GM21515 (cell line): Measurements from ENCODE around the gene GDF11.
A peak's percentile ranks its signal among the peaks of the same experiment; 100 is the strongest.

Source experiments
- ATAC-seq: cut with Tn5 transposase; IDR thresholded peaks from one replicate; pipeline ENCODE4 v1.9.1; 2021; ENCODE audit not compliant: unreplicated experiment

The GDF11 gene

GRCh38 chr12:55706568-55707218 lies 36.2 kb upstream of the GDF11 start:
- no peak for ATAC-seq

GRCh38 chr12:55707219-55707671 lies 35.7 kb upstream of the GDF11 start:
- ATAC-seq, result no peak

DNA sequence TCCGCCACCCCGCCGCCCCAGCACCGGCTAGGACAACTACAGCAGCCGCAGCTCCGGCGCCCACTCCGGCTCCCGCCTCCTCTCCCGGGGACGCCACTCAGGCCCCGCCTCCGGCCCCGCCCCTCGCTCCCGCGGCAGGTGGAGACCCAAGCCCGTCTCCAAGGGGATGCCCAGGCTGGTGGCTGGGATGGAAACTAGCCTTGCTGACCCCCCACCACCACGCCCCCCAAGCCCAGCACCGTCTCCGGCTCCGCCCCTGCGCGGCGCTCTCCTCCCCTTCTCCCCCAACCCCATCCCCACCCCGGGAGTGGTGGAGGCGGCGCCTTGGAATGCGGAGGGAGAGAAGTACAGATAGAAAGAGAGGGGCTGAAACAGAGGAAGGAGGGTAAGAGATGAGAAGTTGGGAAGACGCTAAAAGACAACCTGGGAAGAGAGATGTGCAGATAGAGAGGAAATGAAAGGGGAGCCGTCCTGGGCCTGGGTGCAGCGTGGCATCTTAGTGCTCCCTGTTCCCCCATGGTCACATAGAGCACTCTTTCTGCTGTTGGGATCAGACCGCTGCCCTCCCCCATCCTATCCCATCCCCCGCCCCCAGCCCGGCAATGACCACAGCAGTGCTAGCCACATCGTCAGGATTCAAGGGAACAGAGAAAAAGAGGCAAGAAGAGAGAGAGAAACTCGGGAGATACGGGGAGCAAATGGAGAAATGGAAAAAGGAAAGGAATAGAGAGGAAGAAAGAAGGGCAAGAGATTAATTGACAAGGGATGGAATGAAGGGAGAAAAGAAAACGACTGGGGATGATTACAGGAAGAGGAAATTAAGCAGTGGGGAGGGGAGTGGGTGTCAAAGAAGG lies 34.9 kb upstream of the GDF11 start, which contains the start of gene ITGA7:
Gene ITGA7 (minus strand): TSS at position 64 of the 854 bp plus-strand sequence. CDS start 222 bp downstream, outside the sequence.
- peak; percentile 54 for ATAC-seq

DNA sequence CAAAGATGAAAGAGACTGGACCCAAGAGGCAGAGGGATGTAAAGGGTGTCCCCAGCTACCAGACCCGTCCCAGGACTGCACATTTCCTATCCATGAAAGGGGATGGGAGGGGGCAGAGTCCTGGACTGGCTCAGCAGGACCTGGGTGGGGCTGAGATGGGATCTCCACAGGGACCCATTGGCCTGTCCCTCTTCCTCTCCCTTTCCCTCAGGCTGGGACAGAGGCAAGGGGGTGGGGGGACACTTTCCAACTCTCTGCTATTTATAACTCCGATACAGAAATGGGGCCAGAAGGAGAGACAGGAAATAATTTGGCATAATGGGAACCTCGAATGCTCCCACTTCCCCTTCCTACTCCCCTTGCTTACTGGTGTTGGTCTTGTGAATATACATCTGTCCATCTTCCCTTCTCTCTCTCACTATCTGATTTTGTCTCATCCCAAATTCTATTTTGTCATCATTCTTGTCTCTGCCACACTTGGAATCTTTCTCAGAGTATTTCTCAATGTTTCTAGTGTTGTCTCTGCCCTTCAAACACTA lies 34.2 kb upstream of the GDF11 start:
- no peak for ATAC-seq

- no peak for ATAC-seq
These were observed 31.0 kb upstream of the GDF11 start for GRCh38 chr12:55711786-55712553.

- ATAC-seq, result no peak
These were observed 30.1 kb upstream of the GDF11 start for GRCh38 chr12:55712700-55713415.

- ATAC-seq, result no peak
These were observed 29.2 kb upstream of the GDF11 start for GRCh38 chr12:55713721-55714120.

DNA sequence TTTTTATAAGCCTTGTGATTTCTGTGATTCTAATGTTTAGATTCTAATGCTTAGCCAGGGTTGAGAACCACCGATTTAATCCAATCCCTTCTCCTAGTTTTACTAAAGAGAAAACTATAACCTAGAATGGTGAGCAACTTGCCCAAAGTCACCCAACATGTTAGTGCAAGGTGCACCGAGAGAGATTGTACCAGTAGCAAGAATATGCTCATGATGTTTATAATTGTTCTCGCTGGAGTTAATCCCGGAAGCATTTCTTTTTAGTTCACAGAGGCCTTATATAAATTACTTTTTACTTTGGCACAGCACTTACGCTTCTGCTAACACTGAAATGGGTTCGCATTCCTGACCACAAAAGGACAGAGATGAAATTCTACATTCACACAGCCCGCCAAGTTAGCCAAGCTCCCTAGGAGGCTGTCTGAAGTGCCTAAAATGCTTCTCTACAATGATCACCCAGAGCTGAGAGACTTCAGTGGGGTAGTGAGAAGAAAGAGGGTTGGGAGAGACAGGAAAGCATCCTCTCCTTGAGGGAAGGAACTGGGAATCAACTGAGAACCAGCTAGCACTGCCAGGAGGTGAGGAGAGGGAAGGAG lies 27.7 kb upstream of the GDF11 start:
- no peak for ATAC-seq

DNA sequence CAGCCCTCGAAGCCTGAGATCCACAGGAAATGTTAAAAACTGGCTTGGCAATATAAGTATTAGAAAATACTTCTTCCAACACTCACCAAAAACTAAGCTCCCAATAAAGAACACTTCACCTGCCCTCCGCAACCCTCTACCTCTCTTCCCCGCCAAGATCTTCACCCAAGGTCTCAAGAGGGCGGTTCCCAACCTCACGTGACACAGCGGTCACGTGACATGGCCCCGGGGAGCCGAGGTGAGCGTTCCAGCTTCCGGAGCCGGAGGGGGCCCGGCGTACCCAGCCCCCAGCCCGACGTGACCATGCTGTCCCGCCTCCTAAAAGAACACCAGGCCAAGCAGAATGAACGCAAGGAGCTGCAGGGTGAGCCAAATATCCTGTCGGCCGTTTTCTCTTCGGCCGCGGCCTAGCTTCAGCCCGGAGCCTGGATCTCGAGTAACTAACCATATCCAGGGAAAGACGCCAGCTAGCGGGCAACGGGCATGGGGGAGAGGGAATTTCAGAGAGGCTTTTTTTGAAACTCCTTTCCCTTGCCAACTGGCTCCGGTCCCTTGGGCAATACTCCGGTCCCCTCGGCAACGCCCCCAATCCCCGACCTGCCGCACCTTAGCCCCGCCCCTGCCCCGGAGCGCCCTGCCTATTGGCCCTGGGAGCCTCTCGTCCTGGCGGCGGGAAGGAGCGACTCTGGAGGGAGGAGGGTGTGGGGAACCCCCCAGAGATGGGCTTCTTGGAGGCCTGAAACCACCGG lies 26.9 kb upstream of the GDF11 start, which contains the start of gene BLOC1S1:
Gene BLOC1S1 (plus strand): TSS at position 214 of the 749 bp plus-strand sequence. CDS start 6 bp downstream, at position 220.
- peak; percentile 89 for ATAC-seq

DNA sequence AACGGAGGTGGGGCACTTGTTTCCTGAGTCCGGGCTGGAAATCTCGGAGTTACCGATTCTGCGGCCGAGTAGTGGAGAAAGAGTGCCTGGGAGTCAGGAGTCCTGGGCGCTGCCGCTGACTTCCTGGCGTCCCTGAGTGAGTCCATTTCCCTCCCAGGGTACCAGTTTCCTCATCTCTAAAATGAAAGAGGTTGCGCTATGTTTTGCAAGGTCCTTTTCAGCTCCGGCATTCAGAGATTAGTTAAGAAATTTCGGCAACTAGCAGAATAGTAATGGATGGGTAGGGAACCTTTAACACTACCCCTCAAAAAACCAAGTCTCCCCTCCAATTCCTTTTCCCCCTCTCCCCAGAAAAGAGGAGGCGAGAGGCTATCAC lies 26.4 kb upstream of the GDF11 start:
- ATAC-seq, result peak; percentile 33

DNA sequence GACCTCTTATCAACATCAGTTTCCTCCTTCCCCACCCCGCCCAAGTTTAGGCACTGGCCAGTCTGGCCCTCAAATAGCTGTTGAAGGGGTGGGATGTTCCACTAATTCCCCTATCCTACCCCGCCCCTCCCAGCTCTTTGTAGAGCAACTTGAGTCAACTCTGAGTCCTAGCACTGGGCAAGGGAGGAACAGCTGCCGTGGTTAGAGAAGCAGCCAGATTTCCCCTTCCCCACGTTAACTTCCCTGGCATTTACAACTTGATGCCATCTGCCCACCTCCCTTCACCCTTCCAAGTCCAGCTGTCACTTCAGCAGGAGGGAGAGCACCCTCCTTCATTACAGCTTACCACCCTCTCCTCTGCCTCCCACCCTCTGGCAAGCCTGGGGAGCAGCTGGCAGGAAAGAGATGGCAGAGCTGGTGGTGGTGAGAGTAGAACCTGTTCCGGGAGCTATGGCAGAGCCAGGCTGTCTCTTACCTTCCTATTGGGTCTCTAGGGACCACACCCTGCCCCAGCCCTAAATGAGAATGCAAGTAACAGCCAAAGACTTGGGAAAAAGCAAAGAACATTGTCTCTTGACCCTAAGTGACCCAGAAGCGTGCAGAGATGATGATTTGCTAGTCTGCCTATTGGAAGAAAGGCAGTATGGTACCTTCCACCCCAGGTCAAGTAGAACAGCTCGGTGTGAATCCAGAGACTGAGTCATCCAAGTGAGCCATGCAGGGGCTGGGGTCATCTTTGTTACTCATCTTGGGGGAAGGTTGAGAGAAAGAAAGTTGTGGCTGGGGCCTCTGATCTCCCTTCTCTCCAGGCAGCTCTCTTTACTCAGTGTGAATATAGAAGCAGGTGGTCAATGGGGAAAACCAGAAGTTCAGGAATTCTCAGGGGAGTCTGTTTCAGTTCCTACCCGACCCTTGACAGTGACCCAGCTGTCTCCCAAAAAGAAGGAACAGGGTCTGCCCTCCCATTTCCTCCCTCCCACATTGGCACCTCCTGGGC lies 25.6 kb upstream of the GDF11 start:
- no peak for ATAC-seq

- no peak for ATAC-seq
These were observed 24.9 kb upstream of the GDF11 start for GRCh38 chr12:55718015-55718414.

DNA sequence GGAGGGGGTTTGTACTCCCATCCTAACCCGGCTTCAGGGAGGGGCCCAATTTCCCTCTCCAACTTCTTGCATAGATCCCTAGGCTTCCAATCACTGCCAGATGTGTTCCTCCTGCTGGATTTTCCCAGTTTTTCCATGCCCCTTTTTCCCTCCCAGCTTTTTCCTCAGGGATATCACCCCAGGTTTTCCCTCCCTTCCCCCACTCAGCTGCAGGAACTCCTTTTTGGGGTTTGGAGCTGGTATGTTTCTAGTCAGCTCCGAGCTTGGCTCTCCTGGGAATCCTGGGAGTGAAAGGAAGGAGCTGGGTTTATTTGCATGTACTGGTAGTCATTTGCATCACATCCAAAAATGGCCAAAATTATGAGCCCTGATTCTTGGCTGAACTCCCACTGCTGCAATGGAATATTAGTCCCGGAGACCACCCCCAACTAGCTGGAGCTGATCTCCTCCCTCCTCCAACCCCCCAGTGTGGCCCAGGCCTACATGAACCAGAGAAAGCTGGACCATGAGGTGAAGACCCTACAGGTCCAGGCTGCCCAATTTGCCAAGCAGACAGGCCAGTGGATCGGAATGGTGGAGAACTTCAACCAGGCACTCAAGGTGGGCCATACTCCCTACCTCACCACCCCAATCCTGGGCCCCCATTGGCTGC lies 24.2 kb upstream of the GDF11 start:
- no peak for ATAC-seq

GRCh38 chr12:55719371-55719770 lies 23.6 kb upstream of the GDF11 start:
- ATAC-seq, result no peak

GRCh38 chr12:55720071-55720564 lies 22.8 kb upstream of the GDF11 start, which contains the start of gene RDH5:
RDH5 (plus strand) TSS chr12:55720393; CDS start chr12:55721185, 792 bp downstream.
- no peak for ATAC-seq

GRCh38 chr12:55720894-55721444 lies 22.0 kb upstream of the GDF11 start:
- ATAC-seq, result no peak

- no peak for ATAC-seq
These were observed 21.2 kb upstream of the GDF11 start for GRCh38 chr12:55721601-55722213.
